GM15510 (cell line): Measurements from ENCODE around the gene MALRD1.

Source experiments
- POLR2A ChIP-seq: IDR thresholded peaks from 3 replicates; pipeline ENCODE4 v1.6.1; 2011; ENCODE audit warnings: borderline replicate concordance; ENCODE audit not compliant: insufficient read length; ENCODE audit errors: extremely low read depth

MALRD1 gene

GRCh38 chr10:19158358-19158757 lies 109.8 kb downstream of the MALRD1 start:
- no peak for TF ChIP-seq POLR2A

GRCh38 chr10:19158870-19159269 lies 110.3 kb downstream of the MALRD1 start:
- TF ChIP-seq POLR2A = no peak

- no peak for TF ChIP-seq POLR2A
Measured at GRCh38 chr10:19164461-19164860, 115.9 kb downstream of the MALRD1 start.

GRCh38 chr10:19168584-19168983 lies 120.0 kb downstream of the MALRD1 start:
- TF ChIP-seq POLR2A = no peak

GRCh38 chr10:19169041-19169440 lies 120.4 kb downstream of the MALRD1 start:
- TF ChIP-seq POLR2A = no peak

- no peak for TF ChIP-seq POLR2A
Measured at GRCh38 chr10:19169684-19170083, 121.1 kb downstream of the MALRD1 start.

- no peak for TF ChIP-seq POLR2A
Measured at GRCh38 chr10:19178675-19179074, 130.1 kb downstream of the MALRD1 start.

GRCh38 chr10:19184891-19185290 lies 136.3 kb downstream of the MALRD1 start:
- no peak for TF ChIP-seq POLR2A

- no peak for TF ChIP-seq POLR2A
Measured at GRCh38 chr10:19194866-19195265, 146.3 kb downstream of the MALRD1 start.

GRCh38 chr10:19195698-19196097 lies 147.1 kb downstream of the MALRD1 start:
- TF ChIP-seq POLR2A = no peak

- TF ChIP-seq POLR2A = no peak
Measured at GRCh38 chr10:19200211-19200610, 151.6 kb downstream of the MALRD1 start.

- TF ChIP-seq POLR2A = no peak
Measured at GRCh38 chr10:19204246-19204917, 155.8 kb downstream of the MALRD1 start.

- no peak for TF ChIP-seq POLR2A
Measured at GRCh38 chr10:19209319-19209718, 160.7 kb downstream of the MALRD1 start.

- TF ChIP-seq POLR2A = no peak
Measured at GRCh38 chr10:19212590-19212989, 164.0 kb downstream of the MALRD1 start.

GRCh38 chr10:19221216-19221615 lies 172.6 kb downstream of the MALRD1 start:
- no peak for TF ChIP-seq POLR2A

- no peak for TF ChIP-seq POLR2A
Measured at GRCh38 chr10:19226025-19226424, 177.4 kb downstream of the MALRD1 start.

GRCh38 chr10:19231034-19231433 lies 182.4 kb downstream of the MALRD1 start:
- TF ChIP-seq POLR2A = no peak
